Measurements from ENCODE around the gene FAM186B.

GRCh38 chr12:49566361-49566760, 39.1 kb downstream of the FAM186B start:
- TF ChIP-seq CTCF (IDR thresholded peaks at IDR 0.05; ENCODE audit: low read depth, low read length) (no peak), EZH2phosphoT487 (IDR thresholded peaks at IDR 0.05; ENCODE audit: low read depth) (no peak)
